Activated naive CD4-positive, alpha-beta T cell treated with anti-CD3 and anti-CD28 coated beads, Interleukin-2, amount 50 U/mL, for 72 hours (primary cell): Measurements from ENCODE around the gene YLPM1. TPM values are rescaled to one million over a fixed set of nuclear protein-coding genes. Genes with fewer than 3 reads are reported as not detected.
A peak's percentile ranks its signal among the peaks of the same experiment; 100 is the strongest.

Experiments used
- ATAC-seq, 2 donors: fragments of 150-1000 bp; cut with Tn5 transposase; 2 replicates each; pipeline ENCODE4 v1.10.0; 2021; ENCODE audit warnings: mild to moderate bottlenecking in 2 of 2, moderate library complexity in 2 of 2
- DNase-seq, 2 donors: peaks; one replicate each; pipeline ENCODE4 v3.0.0; 2021 to 2022; ENCODE audit warnings: low spot score in 2 of 2
- H3K27ac Mint-ChIP-seq, 2 donors: one replicate each; pipeline ENCODE4 v1.8.0; 2022; ENCODE audit warnings: mild to moderate bottlenecking in 2 of 2, mixed read lengths in 2 of 2
- H3K36me3 Mint-ChIP-seq, 2 donors: one replicate each; pipeline ENCODE4 v1.8.0; 2022; ENCODE audit warnings: mixed read lengths in 2 of 2
- H3K9me3 Mint-ChIP-seq, 2 donors: one replicate each; pipeline ENCODE4 v1.8.0; 2022; ENCODE audit warnings: mixed read lengths in 2 of 2
- total RNA-seq, 2 donors: library from RNA; stranded (reverse); gene quantifications; one replicate each; pipeline ENCODE4 v1.2.3, GENCODE V29; 2022

The YLPM1 gene
- total RNA-seq, 2 donors from 2014 or later = 53.0 to 73.9 TPM

- peaks cover 0 to 17% of the 10 kb centered on the region in 2 donors for H3K36me3 Mint-ChIP-seq
- no peak overlapping the region for H3K27ac Mint-ChIP-seq
Measured at GRCh38 chr14:74771399-74771798, 8.3 kb downstream of the YLPM1 start.

DNA sequence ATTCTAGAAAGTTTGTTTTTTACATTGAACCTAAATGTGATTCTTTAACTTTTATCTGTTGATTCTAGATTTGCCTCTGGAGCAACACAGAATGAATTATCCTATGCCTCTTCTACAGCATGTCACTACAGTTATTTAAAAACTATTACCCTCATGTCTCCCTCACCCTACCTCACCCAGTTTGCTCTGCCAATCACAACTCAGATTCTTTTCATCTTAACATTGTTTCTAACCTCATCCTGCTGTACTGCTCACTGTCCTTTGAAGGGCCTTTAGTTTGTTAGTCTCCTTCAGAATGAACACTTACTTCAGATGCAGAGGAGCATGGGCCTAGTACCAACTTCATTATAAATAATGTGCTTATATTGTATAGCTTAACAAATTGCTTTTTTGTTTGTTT, 21.5 kb downstream of the YLPM1 start:
- DNase-seq (no peak), ATAC-seq (no peak)
- H3K36me3 Mint-ChIP-seq = peaks cover 9 to 35% of the 10 kb centered on the region in 2 donors
- H3K9me3 Mint-ChIP-seq = no peaks in the 10 kb centered on the region
- H3K27ac Mint-ChIP-seq = peak overlapping the region in 1 of 2 donors; percentile 46

More at GRCh38 chr14:74771399-74771798, 8.3 kb downstream of the YLPM1 start:
- ATAC-seq (no peak), DNase-seq (no peak)
- H3K9me3 Mint-ChIP-seq = no peaks in the 10 kb centered on the region

DNA sequence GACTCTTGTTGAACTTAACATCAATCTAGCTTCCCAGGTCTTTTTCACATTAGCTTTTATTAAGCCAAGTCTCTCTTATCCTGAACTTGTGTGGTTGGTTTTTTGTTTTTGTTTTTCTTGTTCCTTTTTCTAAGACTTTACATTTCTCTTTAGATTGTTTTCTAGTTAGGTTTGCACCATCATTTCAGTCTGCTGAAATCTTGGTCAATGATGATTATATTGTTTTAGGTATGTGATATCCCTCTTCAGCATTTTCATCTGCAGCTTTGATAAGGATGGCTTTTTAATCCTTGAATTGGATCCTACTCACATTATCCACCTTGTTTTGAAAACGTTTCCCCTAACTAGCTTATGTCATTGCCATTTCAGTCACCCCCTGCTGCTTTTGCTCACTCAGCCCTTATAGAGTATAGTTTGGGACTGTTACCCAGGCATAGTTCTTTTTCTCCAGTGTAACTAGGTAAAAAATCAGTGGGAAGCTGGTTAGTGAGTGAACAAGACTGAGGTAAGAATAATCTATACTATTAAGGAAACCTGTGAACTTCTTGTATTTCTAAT, 22.0 kb downstream of the YLPM1 start:
- DNase-seq = no peak
- H3K36me3 Mint-ChIP-seq = peaks cover 9 to 35% of the 10 kb centered on the region in 2 donors
- H3K9me3 Mint-ChIP-seq = no peaks in the 10 kb centered on the region
- no peak for ATAC-seq
- peak overlapping the region; percentile 25 to 46 for H3K27ac Mint-ChIP-seq

DNA sequence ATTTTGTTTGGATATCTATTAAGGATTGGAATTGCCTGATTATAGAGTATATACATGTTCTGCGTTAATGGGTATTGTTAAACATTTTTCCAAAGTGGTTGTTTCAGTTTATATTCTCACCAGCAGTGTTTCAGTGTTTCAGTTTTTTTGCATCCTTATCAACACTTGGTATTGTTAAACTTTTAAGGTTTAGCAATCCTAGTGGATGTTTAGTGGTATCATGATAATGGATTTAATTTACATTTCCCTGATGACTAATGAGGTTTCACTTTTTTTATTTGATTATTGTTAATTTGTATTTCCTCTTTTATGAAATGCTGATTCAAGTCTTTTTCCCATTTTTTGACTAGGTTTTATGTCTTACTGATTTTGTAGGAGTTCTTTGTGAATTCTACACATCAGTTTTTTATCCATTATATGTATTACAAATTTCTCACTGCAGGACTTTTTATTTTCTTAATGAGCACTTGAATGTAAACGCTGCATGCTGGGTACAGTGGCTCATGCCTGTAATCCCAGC, 23.7 kb downstream of the YLPM1 start:
- ATAC-seq (no peak), DNase-seq (no peak)
- no peaks in the 10 kb centered on the region for H3K9me3 Mint-ChIP-seq
- peaks cover 4 to 35% of the 10 kb centered on the region in 2 donors for H3K36me3 Mint-ChIP-seq
- H3K27ac Mint-ChIP-seq = peak overlapping the region in 1 of 2 donors; percentile 20

- H3K36me3 Mint-ChIP-seq = peaks cover 18 to 24% of the 10 kb centered on the region in 2 donors
- DNase-seq = no peak
- H3K27ac Mint-ChIP-seq = peak overlapping the region; percentile 79 to 90
- ATAC-seq = peak; percentile 41 to 58
- no peaks in the 10 kb centered on the region for H3K9me3 Mint-ChIP-seq
Measured at GRCh38 chr14:74792249-74793039, 29.3 kb downstream of the YLPM1 start.

- ATAC-seq = peak in 1 of 2 donors; percentile 40
- no peaks in the 10 kb centered on the region for H3K9me3 Mint-ChIP-seq
- H3K36me3 Mint-ChIP-seq = peaks cover 21 to 30% of the 10 kb centered on the region in 2 donors
- H3K27ac Mint-ChIP-seq = peak overlapping the region; percentile 24 to 90
- DNase-seq = peak in 1 of 2 donors; percentile 17
Measured at GRCh38 chr14:74793506-74794155, 30.5 kb downstream of the YLPM1 start.

- Mint-ChIP-seq H3K9me3 (no peaks in the 10 kb centered on the region), H3K36me3 (peaks cover 21 to 36% of the 10 kb centered on the region in 2 donors), H3K27ac (no peak overlapping the region)
- DNase-seq (no peak), ATAC-seq (no peak)
Measured at GRCh38 chr14:74794947-74795346, 31.8 kb downstream of the YLPM1 start.

GRCh38 chr14:74799765-74800164, 36.6 kb downstream of the YLPM1 start:
- no peak for DNase-seq
- ATAC-seq = no peak
- peaks cover 10 to 23% of the 10 kb centered on the region in 2 donors for H3K36me3 Mint-ChIP-seq
- H3K9me3 Mint-ChIP-seq = no peaks in the 10 kb centered on the region
- no peak overlapping the region for H3K27ac Mint-ChIP-seq

- Mint-ChIP-seq H3K9me3 (no peaks in the 10 kb centered on the region), H3K36me3 (peaks cover 4 to 18% of the 10 kb centered on the region in 2 donors), H3K27ac (no peak overlapping the region)
- DNase-seq = no peak
- no peak for ATAC-seq
Measured at GRCh38 chr14:74800780-74801179, 37.7 kb downstream of the YLPM1 start.

DNA sequence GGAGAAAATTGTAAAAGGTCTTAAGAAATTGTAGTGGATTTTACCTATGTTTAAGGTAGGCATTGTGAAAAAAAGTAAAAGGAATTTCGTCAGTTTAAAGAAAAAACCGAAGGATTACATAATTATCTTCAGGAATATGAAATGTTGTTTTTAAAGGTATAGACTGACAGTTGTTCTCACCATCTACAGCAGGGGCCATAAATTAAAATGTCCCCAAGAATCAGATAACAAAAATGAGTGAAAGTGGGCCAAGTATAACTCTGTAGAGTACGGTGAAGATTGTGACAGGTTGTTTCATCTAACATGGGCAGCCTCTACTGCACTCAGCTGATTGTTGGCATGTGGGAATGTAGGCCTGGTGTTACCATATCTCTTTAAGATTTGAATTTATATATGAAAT, 38.3 kb downstream of the YLPM1 start:
- Mint-ChIP-seq H3K9me3 (no peaks in the 10 kb centered on the region), H3K27ac (no peak overlapping the region), H3K36me3 (peaks cover 4 to 18% of the 10 kb centered on the region in 2 donors)
- no peak for DNase-seq
- no peak for ATAC-seq

GRCh38 chr14:74804219-74804825, 41.2 kb downstream of the YLPM1 start:
- peak in 1 of 2 donors; percentile 7 for DNase-seq
- H3K27ac Mint-ChIP-seq = peak overlapping the region in 1 of 2 donors; percentile 38
- peaks cover 0 to 6% of the 10 kb centered on the region in 2 donors for H3K36me3 Mint-ChIP-seq
- ATAC-seq = peak in 1 of 2 donors; percentile 49
- no peaks in the 10 kb centered on the region for H3K9me3 Mint-ChIP-seq

DNA sequence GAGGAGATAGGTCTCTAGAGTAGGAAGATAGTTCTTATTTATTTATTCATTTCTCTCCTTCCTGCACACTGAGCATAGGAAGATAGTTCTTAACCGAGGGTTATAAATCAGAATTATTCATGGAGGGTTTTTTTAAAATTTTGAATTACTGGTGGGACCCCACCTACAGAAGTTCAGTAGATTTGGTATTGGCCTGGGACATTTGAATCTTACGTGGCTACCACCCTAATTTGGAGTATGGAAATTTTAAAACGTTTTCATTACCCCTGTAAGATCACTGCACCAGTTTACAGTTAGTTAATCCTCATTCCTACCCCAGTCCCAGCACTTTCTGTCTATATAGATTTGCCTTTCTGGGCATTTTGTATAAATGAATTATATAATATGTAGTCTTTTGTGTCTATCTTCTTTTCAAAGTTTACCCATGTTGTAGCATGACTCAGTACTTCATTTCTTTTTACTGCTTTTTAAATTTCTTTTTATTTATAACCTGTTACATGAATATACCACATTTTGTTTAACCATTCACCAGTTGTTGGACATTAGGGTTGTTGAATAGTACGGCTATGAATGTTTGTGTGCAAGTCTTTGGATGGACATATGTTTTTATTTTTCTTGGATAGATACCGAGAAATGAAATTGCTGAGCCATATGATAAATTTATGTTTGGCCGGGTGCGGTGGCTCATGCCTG, 44.9 kb downstream of the YLPM1 start:
- H3K9me3 Mint-ChIP-seq = no peaks in the 10 kb centered on the region
- no peak for DNase-seq
- peaks cover 10 to 15% of the 10 kb centered on the region in 2 donors for H3K36me3 Mint-ChIP-seq
- no peak for ATAC-seq
- no peak overlapping the region for H3K27ac Mint-ChIP-seq

DNA sequence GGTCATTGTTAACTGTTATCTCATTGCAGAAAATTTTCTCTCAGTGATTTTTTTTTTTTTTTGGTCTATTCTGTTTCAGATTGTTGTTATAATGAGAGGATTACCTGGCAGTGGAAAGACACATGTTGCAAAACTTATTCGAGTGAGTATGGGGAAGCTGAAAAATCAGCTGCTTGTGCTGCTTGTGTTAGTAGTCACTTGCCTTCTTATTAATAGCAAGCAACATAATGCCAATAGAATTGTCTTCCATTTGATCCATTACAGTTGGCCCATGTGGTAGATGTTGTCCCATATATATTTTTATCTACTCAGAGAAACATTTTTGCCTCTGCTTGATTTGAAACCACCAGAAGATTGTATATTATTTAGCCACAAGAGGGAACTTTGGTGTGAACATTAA, 53.0 kb downstream of the YLPM1 start:
- H3K36me3 Mint-ChIP-seq = peaks cover 23 to 38% of the 10 kb centered on the region in 2 donors
- ATAC-seq = no peak
- no peaks in the 10 kb centered on the region for H3K9me3 Mint-ChIP-seq
- DNase-seq = no peak
- H3K27ac Mint-ChIP-seq = peak overlapping the region in 1 of 2 donors; percentile 40

- DNase-seq (no peak), ATAC-seq (no peak)
- peak overlapping the region; percentile 10 to 51 for H3K27ac Mint-ChIP-seq
- no peaks in the 10 kb centered on the region for H3K9me3 Mint-ChIP-seq
- H3K36me3 Mint-ChIP-seq = peaks cover 18 to 29% of the 10 kb centered on the region in 2 donors
Measured at GRCh38 chr14:74820288-74820687, 57.2 kb downstream of the YLPM1 start.

GRCh38 chr14:74821267-74821915, 58.3 kb downstream of the YLPM1 start:
- ATAC-seq (no peak), DNase-seq (no peak)
- no peaks in the 10 kb centered on the region for H3K9me3 Mint-ChIP-seq
- peaks cover 18 to 19% of the 10 kb centered on the region in 2 donors for H3K36me3 Mint-ChIP-seq
- peak overlapping the region in 1 of 2 donors; percentile 10 for H3K27ac Mint-ChIP-seq

- ATAC-seq (no peak), DNase-seq (no peak)
- Mint-ChIP-seq H3K27ac (no peak overlapping the region), H3K36me3 (peaks cover 16 to 19% of the 10 kb centered on the region in 2 donors), H3K9me3 (no peaks in the 10 kb centered on the region)
Measured at GRCh38 chr14:74824997-74825396, 61.9 kb downstream of the YLPM1 start.
